ENCODE results near the gene MAGI2.

The MAGI2 gene

GRCh38 chr7:78499283-78499682, 954.2 kb downstream of the MAGI2 start:
- TF ChIP-seq CTCF (IDR thresholded peaks at IDR 0.05; ENCODE audit: borderline replicate concordance, extremely low read depth, low read length, poor library complexity, severe bottlenecking) (no peak), EZH2 (IDR thresholded peaks at IDR 0.05; ENCODE audit: borderline replicate concordance, low read depth, low read length, severe bottlenecking) (no peak)
- ATAC-seq (ENCODE audit: insufficient read depth, low read depth) (no peak), DNase-seq (no peak)
- Histone ChIP-seq H3K4me2 (ENCODE audit: insufficient read depth, low read length) (no peak overlapping the region), H3K4me3 (ENCODE audit: low read depth in 1 of 2, low read length in 2 of 2) (no peak overlapping the region), H3K79me2 (ENCODE audit: insufficient read depth, low read length) (no peaks in the 10 kb centered on the region), H3K9me3 (ENCODE audit: insufficient read depth, low read length, severe bottlenecking) (no peaks in the 10 kb centered on the region), H3K4me1 (ENCODE audit: insufficient read depth, low read length) (no peaks in the 10 kb centered on the region), H3K36me3 (ENCODE audit: insufficient read depth, low read length) (no peaks in the 10 kb centered on the region), H4K20me1 (ENCODE audit: insufficient read depth, low read length) (no peaks in the 10 kb centered on the region), H3K27me3 (ENCODE audit: insufficient read depth, low read length, poor library complexity) (no peaks in the 10 kb centered on the region), H2AFZ (ENCODE audit: low read depth, low read length) (no peak overlapping the region), H3K27ac (ENCODE audit: low read length) (no peak overlapping the region), H3K9ac (ENCODE audit: low read depth, low read length) (no peak overlapping the region)

GRCh38 chr7:78497728-78498427, 955.6 kb downstream of the MAGI2 start:
- H3K9ac ChIP-seq (ENCODE audit: low read depth, low read length) = no peak overlapping the region
- TF ChIP-seq CTCF (IDR thresholded peaks at IDR 0.05; ENCODE audit: borderline replicate concordance, extremely low read depth, low read length, poor library complexity, severe bottlenecking) = no peak
- TF ChIP-seq EZH2 (IDR thresholded peaks at IDR 0.05; ENCODE audit: borderline replicate concordance, low read depth, low read length, severe bottlenecking) = no peak
- ATAC-seq (ENCODE audit: insufficient read depth, low read depth) (no peak), DNase-seq (no peak)
- H3K79me2 ChIP-seq (ENCODE audit: insufficient read depth, low read length) = no peaks in the 10 kb centered on the region
- H3K27ac ChIP-seq (ENCODE audit: low read length) = no peak overlapping the region
- H3K9me3 ChIP-seq (ENCODE audit: insufficient read depth, low read length, severe bottlenecking) = no peaks in the 10 kb centered on the region
- H3K36me3 ChIP-seq (ENCODE audit: insufficient read depth, low read length) = no peaks in the 10 kb centered on the region
- no peak overlapping the region for H2AFZ ChIP-seq (ENCODE audit: low read depth, low read length)
- no peaks in the 10 kb centered on the region for H3K4me1 ChIP-seq (ENCODE audit: insufficient read depth, low read length)
- no peak overlapping the region for H3K4me2 ChIP-seq (ENCODE audit: insufficient read depth, low read length)
- H3K4me3 ChIP-seq (ENCODE audit: low read depth in 1 of 2, low read length in 2 of 2) = no peak overlapping the region
- no peaks in the 10 kb centered on the region for H4K20me1 ChIP-seq (ENCODE audit: insufficient read depth, low read length)
- no peaks in the 10 kb centered on the region for H3K27me3 ChIP-seq (ENCODE audit: insufficient read depth, low read length, poor library complexity)

- H3K4me1 ChIP-seq (ENCODE audit: insufficient read depth, low read length) = no peaks in the 10 kb centered on the region
- no peaks in the 10 kb centered on the region for H3K36me3 ChIP-seq (ENCODE audit: insufficient read depth, low read length)
- H3K27ac ChIP-seq (ENCODE audit: low read length) = no peak overlapping the region
- no peak for TF ChIP-seq CTCF (IDR thresholded peaks at IDR 0.05; ENCODE audit: borderline replicate concordance, extremely low read depth, low read length, poor library complexity, severe bottlenecking)
- no peak for TF ChIP-seq EZH2 (IDR thresholded peaks at IDR 0.05; ENCODE audit: borderline replicate concordance, low read depth, low read length, severe bottlenecking)
- no peak overlapping the region for H3K9ac ChIP-seq (ENCODE audit: low read depth, low read length)
- no peak overlapping the region for H2AFZ ChIP-seq (ENCODE audit: low read depth, low read length)
- no peaks in the 10 kb centered on the region for H3K79me2 ChIP-seq (ENCODE audit: insufficient read depth, low read length)
- no peaks in the 10 kb centered on the region for H3K9me3 ChIP-seq (ENCODE audit: insufficient read depth, low read length, severe bottlenecking)
- no peak for DNase-seq
- ATAC-seq (ENCODE audit: insufficient read depth, low read depth) = no peak
- no peaks in the 10 kb centered on the region for H4K20me1 ChIP-seq (ENCODE audit: insufficient read depth, low read length)
- no peaks in the 10 kb centered on the region for H3K27me3 ChIP-seq (ENCODE audit: insufficient read depth, low read length, poor library complexity)
- no peak overlapping the region for H3K4me2 ChIP-seq (ENCODE audit: insufficient read depth, low read length)
- no peak overlapping the region for H3K4me3 ChIP-seq (ENCODE audit: low read depth in 1 of 2, low read length in 2 of 2)
These were observed 957.3 kb downstream of the MAGI2 start for GRCh38 chr7:78496096-78496630.

Data from DND-41 (cell line).